Hepatocyte (in vitro differentiated cells): ENCODE results near the gene DMD. TPM values are rescaled to one million over a fixed set of nuclear protein-coding genes. Genes with fewer than 3 reads are reported as not detected.

ENCODE experiments used
- DNase-seq: peaks from one replicate; pipeline ENCODE4 v3.0.0-alpha.2; 2016; ENCODE audit warnings: low spot score
- H2AFZ ChIP-seq: fragments of 200-600 bp; sonication (generic); 2 replicates; pipeline ENCODE4 v1.6.0; 2016; ENCODE audit warnings: antibody characterized with exemption, mild to moderate bottlenecking
- H3K27ac ChIP-seq: fragments of 200-600 bp; sonication (generic); 2 replicates; pipeline ENCODE4 v1.5.1; 2016; ENCODE audit warnings: mild to moderate bottlenecking
- H3K27me3 ChIP-seq: fragments of 200-600 bp; sonication (generic); 2 replicates; pipeline ENCODE4 v1.6.1; 2016
- H3K36me3 ChIP-seq: fragments of 200-600 bp; sonication (generic); replicated peaks from 2 replicates; pipeline ENCODE4 v1.5.1; 2016; ENCODE audit warnings: low read depth; ENCODE audit not compliant: insufficient read depth
- H3K4me1 ChIP-seq: fragments of 200-600 bp; sonication (generic); 2 replicates; pipeline ENCODE4 v1.5.1; 2016; ENCODE audit warnings: mild to moderate bottlenecking, moderate library complexity; ENCODE audit not compliant: insufficient read depth
- H3K4me2 ChIP-seq: fragments of 200-600 bp; sonication (generic); 2 replicates; pipeline ENCODE4 v1.6.0; 2016
- H3K4me3 ChIP-seq: fragments of 200-600 bp; sonication (generic); 2 replicates; pipeline ENCODE4 v1.5.1; 2016; ENCODE audit warnings: mild to moderate bottlenecking
- H3K79me2 ChIP-seq: fragments of 200-600 bp; sonication (generic); 2 replicates; pipeline ENCODE4 v1.6.0; 2017; ENCODE audit warnings: mild to moderate bottlenecking
- H3K9me2 ChIP-seq: fragments of 200-600 bp; sonication (generic); replicated peaks from 2 replicates; pipeline ENCODE4 v1.6.0; 2017; ENCODE audit warnings: mild to moderate bottlenecking; ENCODE audit not compliant: insufficient read depth
- H3K9me3 ChIP-seq: fragments of 200-600 bp; sonication (generic); 2 replicates; pipeline ENCODE4 v1.5.1; 2016; ENCODE audit warnings: low read depth, mild to moderate bottlenecking
- H4K20me1 ChIP-seq: fragments of 200-600 bp; sonication (generic); 2 replicates; pipeline ENCODE4 v1.6.0; 2016; ENCODE audit warnings: mild to moderate bottlenecking; ENCODE audit not compliant: insufficient read depth, poor library complexity, severe bottlenecking
- EZH2 ChIP-seq: fragments of 200-600 bp; sonication (generic); IDR thresholded peaks from 2 replicates; pipeline ENCODE4 v1.6.1; 2016; ENCODE audit warnings: antibody characterized with exemption, mild to moderate bottlenecking, borderline replicate concordance
- EZH2phosphoT487 ChIP-seq: fragments of 200-600 bp; sonication (generic); IDR thresholded peaks from one replicate; pipeline ENCODE4 v1.6.1; 2018; ENCODE audit warnings: antibody characterized with exemption, mild to moderate bottlenecking, low read depth, moderate library complexity; ENCODE audit not compliant: unreplicated experiment, severe bottlenecking
- WGBS: methylation state at CpG from one replicate; pipeline ENCODE4 v1.1.6; 2016; ENCODE audit warnings: low lambda C conversion rate; ENCODE audit errors: missing lambda C conversion rate; 5-methylcytosine and 5-hydroxymethylcytosine counted together
- polyA plus RNA-seq: library from polyadenylated mRNA; unstranded; fragments of >200 nt; fragmentation: Nextera tagmentation; extraction: Ambion mirVana; gene quantifications from 2 replicates; pipeline ENCODE4 v1.2.1, GENCODE V29; 2016
- total RNA-seq: library from RNA; depleted of rRNA; stranded (reverse); fragments of >200 nt; gene quantifications from 2 replicates; pipeline ENCODE4 v1.2.3, GENCODE V29; 2014
- TF ChIP-seq, protein P1 (sequence below): fragments of 200-600 bp; sonication (generic); IDR thresholded peaks from 2 replicates; pipeline ENCODE4 v1.5.1; 2016; ENCODE audit warnings: antibody characterized with exemption, mild to moderate bottlenecking; ENCODE audit not compliant: poor library complexity

DMD gene
- total and polyA plus RNA-seq, 2 experiments from 2014 or later: 14.2 to 27.8 TPM

- H3K4me2 ChIP-seq: no peak overlapping the region
- DNase-seq: no peak
- 70% methylated on average over 1 of the region's 1 CpG for WGBS
Measured at GRCh38 chrX:31302573-31303075, 1908.7 kb downstream of the DMD start.

DNA sequence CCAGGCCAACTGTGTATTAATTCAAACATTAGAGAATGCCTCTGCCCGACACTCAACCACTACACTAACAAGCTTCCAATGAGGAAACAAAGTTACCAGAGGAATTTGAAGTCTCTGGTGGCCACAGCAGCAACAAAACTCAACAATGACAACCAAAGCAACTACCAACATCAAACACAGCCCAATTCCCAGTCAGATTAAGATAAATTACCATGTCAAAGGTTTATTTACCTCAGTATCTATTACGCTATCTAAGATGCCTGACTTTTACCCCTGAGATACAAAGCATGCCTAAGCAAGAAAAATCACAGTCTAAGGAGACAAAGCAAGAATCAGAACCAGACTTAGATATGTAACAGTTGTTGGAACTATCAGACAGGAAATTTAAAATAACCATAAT, 1909.4 kb downstream of the DMD start:
- H3K4me1 ChIP-seq: no peaks in the 10 kb centered on the region
- no peak overlapping the region for H3K4me3 ChIP-seq
- H3K4me2 ChIP-seq: no peak overlapping the region
- H3K36me3 ChIP-seq: no peaks in the 10 kb centered on the region
- no peaks in the 10 kb centered on the region for H3K9me2 ChIP-seq
- no peak overlapping the region for H2AFZ ChIP-seq
- no peak for DNase-seq
- no peaks in the 10 kb centered on the region for H3K9me3 ChIP-seq
- H3K79me2 ChIP-seq: no peaks in the 10 kb centered on the region
- no peaks in the 10 kb centered on the region for H3K27me3 ChIP-seq
- 66% methylated on average over 2 of the region's 2 CpGs for WGBS
- TF ChIP-seq EZH2phosphoT487: no peak
- TF ChIP-seq EZH2: no peak
- TF ChIP-seq, protein P1, sequence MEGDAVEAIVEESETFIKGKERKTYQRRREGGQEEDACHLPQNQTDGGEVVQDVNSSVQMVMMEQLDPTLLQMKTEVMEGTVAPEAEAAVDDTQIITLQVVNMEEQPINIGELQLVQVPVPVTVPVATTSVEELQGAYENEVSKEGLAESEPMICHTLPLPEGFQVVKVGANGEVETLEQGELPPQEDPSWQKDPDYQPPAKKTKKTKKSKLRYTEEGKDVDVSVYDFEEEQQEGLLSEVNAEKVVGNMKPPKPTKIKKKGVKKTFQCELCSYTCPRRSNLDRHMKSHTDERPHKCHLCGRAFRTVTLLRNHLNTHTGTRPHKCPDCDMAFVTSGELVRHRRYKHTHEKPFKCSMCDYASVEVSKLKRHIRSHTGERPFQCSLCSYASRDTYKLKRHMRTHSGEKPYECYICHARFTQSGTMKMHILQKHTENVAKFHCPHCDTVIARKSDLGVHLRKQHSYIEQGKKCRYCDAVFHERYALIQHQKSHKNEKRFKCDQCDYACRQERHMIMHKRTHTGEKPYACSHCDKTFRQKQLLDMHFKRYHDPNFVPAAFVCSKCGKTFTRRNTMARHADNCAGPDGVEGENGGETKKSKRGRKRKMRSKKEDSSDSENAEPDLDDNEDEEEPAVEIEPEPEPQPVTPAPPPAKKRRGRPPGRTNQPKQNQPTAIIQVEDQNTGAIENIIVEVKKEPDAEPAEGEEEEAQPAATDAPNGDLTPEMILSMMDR: no peak
- no peak overlapping the region for H3K27ac ChIP-seq
- no peaks in the 10 kb centered on the region for H4K20me1 ChIP-seq

More at GRCh38 chrX:31302573-31303075, 1908.7 kb downstream of the DMD start:
- Histone ChIP-seq H3K9me2 (no peaks in the 10 kb centered on the region), H4K20me1 (no peaks in the 10 kb centered on the region), H2AFZ (no peak overlapping the region), H3K79me2 (no peaks in the 10 kb centered on the region), H3K27ac (no peak overlapping the region), H3K9me3 (no peaks in the 10 kb centered on the region), H3K27me3 (no peaks in the 10 kb centered on the region), H3K36me3 (no peaks in the 10 kb centered on the region), H3K4me3 (no peak overlapping the region), H3K4me1 (no peaks in the 10 kb centered on the region)
- TF ChIP-seq EZH2: no peak
- no peak for TF ChIP-seq EZH2phosphoT487

GRCh38 chrX:31301203-31301602, 1910.1 kb downstream of the DMD start:
- Histone ChIP-seq H3K9me2 (no peaks in the 10 kb centered on the region), H3K27ac (no peak overlapping the region), H3K4me2 (no peak overlapping the region), H4K20me1 (no peaks in the 10 kb centered on the region), H3K79me2 (no peaks in the 10 kb centered on the region), H3K27me3 (no peaks in the 10 kb centered on the region), H2AFZ (no peak overlapping the region), H3K9me3 (no peaks in the 10 kb centered on the region), H3K4me3 (no peak overlapping the region), H3K4me1 (no peaks in the 10 kb centered on the region), H3K36me3 (no peaks in the 10 kb centered on the region)
- TF ChIP-seq EZH2 (no peak), EZH2phosphoT487 (no peak)
- TF ChIP-seq, protein P1: no peak
- DNase-seq: no peak
- WGBS: 67% methylated on average over 2 of the region's 2 CpGs

GRCh38 chrX:31298916-31299315, 1912.4 kb downstream of the DMD start:
- TF ChIP-seq EZH2phosphoT487: no peak
- TF ChIP-seq, protein P1: no peak
- 69% methylated on average over 4 of the region's 4 CpGs for WGBS
- Histone ChIP-seq H3K36me3 (no peaks in the 10 kb centered on the region), H3K9me3 (no peaks in the 10 kb centered on the region), H3K4me2 (no peak overlapping the region), H3K4me1 (no peaks in the 10 kb centered on the region), H3K4me3 (no peak overlapping the region), H3K27ac (no peak overlapping the region), H4K20me1 (no peaks in the 10 kb centered on the region), H2AFZ (no peak overlapping the region), H3K79me2 (no peaks in the 10 kb centered on the region), H3K9me2 (no peaks in the 10 kb centered on the region), H3K27me3 (no peaks in the 10 kb centered on the region)
- DNase-seq: no peak
